Ecto neural progenitor cell (in vitro differentiated cells): ENCODE results near the gene PIP4K2C.
"Not testable (repeated sequence)": the region's sequence is repeated elsewhere in the genome, so short reads cannot be mapped to it uniquely, and the experiment has no call there.

Experiments
- DNase-seq: peaks from one replicate; pipeline ENCODE4 v3.0.0-alpha.2; 2018; ENCODE audit warnings: low spot score

The PIP4K2C gene

DNA sequence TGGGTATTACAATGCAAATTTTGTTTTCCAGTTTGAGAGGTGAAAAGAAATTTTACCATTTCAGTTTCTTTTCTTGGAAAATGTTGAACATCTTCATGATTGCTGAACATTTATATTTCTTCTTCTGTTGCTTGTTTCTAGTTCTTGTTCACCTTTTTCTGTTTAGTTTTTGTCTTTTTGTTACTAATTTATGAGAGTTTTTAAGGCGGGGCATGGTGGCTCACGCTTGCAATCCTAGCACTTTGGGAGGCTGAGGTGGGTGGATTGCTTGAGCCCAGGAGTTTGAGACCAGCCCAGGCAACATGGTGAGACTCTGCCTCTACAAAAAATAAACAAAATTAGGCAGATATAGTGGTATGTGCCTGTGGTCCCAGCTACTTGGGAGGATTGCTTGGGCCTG lies 30.5 kb upstream of the PIP4K2C start:
- no peak for DNase-seq

DNA sequence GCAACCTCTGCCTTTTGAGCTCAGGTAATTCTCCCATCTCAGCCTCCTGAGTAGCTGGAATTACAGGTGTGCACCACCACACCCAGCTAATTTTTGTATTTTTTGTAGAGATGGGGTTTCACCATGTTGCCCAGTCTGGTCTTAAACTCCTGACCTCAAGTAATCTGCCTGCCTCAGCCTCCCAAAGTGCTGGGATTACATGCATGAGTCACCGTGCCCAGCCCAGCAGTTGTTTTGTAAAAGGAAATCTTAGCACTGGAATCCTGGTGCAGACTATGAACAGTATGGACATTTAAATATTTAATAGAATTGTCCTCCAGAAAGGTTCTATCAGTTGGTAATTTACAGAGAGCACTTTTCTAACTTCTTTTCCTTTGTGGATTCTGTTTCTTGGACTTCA lies 29.9 kb upstream of the PIP4K2C start:
- not testable (repeated sequence) for DNase-seq

DNA sequence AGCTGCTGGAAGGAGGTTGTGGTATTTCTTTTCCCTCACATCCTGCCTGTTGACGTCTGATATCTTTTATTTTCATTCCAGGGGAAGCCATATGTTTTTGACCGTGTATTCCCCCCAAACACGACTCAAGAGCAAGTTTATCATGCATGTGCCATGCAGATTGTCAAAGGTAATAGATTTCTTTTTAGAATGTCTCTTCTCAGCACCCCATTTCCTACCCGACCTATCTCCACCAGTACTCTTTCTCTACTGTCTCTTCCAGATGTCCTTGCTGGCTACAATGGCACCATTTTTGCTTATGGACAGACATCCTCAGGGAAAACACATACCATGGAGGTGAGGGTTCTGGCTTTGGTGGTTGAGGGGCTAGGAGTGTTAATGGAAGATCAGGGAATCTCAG lies 27.6 kb upstream of the PIP4K2C start:
- no peak for DNase-seq

DNA sequence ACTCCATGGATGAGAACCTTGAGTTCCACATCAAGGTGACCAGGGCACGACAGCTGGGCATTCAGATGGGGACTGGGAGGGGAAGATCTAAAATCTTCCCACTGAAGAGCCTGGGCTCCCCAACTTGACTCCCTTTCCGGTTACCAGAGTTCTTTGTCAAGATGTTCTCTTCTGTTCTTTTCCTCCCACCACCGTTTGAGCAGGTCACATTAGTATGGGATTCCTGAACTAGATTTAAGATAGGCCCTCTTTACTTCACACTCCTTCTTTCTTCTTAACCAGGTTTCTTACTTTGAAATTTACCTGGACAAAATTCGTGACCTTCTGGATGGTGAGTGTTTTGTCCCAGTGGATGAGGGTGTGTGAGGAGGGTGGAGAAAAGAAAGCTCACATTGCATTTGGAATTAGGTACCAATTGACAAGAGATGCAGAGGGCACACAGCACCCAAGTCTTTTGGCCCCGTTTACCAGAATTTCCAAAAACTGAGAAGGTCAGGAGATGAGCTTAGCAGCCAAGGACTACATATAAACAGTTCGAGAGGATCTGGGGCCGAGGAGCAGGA lies 26.7 kb upstream of the PIP4K2C start:
- DNase-seq, result no peak

DNA sequence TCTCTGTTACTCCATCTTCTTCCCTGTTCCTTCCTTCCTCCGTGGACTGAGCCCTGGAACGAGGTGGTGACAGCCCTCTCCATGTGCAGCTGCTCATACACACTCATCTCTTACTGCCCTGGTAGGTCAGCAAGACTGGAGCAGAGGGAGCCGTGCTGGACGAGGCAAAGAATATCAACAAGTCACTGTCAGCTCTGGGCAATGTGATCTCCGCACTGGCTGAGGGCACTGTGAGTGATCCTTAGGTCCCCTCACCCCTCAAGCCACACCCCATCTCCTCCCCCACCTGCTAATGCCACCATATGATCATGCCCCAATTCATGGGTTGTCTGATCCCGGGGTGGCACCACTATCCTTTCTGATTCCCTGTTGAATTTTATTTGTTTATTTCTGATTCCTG lies 22.2 kb upstream of the PIP4K2C start:
- no peak for DNase-seq

DNA sequence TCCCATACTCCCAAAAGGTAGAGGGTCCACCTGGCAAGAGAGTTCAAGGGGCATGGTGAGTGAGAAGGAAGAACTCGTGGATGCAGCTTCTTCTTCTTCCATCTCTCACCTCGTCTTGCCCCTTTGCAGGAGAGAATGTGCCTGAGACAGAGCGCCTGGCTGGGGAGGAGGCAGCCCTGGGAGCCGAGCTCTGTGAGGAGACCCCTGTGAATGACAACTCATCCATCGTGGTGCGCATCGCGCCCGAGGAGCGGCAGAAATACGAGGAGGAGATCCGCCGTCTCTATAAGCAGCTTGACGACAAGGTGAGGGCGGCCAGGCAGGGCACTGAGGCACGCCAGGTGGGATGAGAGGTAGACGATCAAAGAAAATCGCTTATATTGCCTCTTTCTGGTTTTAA lies 21.1 kb upstream of the PIP4K2C start:
- no peak for DNase-seq

DNA sequence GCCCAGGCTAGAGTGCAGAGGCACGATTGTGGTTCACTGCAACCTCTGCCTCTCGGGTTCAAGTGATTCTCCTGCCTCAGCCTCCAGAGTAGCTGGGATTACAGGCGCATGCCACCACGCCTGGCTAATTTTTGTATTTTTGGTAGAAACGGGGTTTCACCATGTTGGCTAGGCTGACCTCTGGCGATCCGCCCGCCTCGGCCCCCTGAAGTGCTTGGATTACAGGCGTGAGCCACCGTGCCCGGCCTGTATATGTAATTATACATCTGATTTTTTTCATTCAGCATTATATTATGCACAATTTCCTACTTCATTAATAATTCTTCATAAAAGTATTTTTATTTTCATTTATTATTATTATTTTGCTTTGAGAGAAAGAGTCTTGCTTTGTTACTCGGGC lies 20.6 kb upstream of the PIP4K2C start:
- not testable (repeated sequence) for DNase-seq

DNA sequence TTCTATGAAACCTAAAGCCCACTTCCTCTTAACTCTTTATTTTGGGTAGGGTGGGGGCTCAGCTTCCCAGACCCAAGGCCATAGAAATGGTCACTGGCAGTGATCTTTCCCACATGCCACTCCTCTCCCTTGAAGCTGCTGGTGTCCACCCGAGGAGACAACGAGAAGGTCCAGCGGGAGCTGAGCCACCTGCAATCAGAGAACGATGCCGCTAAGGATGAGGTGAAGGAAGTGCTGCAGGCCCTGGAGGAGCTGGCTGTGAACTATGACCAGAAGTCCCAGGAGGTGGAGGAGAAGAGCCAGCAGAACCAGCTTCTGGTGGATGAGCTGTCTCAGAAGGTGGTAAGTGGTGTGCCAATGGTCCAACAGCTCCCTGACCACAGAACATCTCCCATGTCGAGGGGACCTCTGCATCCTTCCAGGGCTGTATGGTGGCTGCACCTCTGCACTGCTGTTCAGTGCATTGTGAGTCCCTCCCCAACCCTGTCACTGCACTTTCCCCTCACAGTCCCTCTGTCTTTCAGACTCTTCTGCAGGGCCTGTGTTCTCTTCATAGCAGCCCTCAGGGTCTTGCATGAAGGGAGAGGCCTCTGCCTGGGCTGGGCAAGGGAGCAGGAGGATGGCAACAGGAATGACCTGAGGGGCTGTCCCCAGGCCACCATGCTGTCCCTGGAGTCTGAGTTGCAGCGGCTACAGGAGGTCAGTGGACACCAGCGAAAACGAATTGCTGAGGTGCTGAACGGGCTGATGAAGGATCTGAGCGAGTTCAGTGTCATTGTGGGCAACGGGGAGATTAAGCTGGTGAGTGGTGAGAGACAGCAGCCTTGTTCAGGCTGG lies 18.8 kb upstream of the PIP4K2C start:
- no peak for DNase-seq

DNA sequence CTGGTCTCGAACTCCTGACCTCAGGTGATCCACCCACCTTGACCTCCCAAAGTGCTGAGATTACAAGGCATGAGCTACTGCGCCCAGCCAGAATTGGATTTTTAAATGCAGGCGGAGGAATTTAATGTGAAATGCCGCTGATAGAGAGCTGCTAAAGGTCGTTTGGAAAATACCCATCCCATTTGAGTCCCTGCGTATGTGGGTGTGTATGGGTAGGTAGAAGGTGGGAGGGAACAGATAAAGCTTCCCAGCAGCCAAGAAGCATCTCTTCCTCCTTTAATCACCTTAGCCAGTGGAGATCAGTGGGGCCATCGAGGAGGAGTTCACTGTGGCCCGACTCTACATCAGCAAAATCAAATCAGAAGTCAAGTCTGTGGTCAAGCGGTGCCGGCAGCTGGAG lies 16.2 kb upstream of the PIP4K2C start:
- DNase-seq, result no peak

DNA sequence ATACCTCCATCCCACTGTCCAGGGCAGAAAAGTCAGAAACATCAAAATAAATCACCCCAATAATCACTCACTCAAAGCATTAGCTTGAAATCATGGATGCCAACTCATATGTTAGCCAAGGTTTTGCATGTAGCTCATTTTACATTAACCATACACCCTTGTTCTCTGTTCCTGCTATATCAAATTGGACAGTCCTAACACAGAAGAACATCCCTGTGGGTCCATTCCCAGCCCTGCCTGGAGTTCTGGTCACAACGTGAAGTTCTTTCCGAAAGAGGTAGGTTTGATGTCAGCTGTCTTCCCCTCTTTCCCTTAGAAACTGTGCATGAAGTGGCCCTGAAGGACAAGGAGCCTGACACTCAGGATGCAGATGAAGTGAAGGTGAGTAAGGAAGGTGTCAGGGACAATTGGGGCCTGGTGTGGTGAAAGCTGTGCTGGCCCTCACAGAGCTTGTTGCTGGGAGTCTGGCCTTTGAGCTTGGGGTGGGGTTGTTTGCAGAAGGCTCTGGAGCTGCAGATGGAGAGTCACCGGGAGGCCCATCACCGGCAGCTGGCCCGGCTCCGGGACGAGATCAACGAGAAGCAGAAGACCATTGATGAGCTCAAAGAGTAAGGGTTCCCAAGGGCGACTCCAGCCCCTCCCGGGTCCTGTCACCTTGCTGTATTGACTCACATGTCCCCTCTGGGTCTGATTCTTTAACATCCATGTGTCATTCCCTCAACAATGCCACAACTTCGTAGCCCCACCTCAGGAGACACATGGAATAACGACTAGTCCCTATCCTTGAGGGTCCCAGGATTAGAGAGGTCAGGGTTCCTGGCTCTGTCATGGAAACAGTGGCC lies 15.0 kb upstream of the PIP4K2C start:
- DNase-seq, result no peak

DNA sequence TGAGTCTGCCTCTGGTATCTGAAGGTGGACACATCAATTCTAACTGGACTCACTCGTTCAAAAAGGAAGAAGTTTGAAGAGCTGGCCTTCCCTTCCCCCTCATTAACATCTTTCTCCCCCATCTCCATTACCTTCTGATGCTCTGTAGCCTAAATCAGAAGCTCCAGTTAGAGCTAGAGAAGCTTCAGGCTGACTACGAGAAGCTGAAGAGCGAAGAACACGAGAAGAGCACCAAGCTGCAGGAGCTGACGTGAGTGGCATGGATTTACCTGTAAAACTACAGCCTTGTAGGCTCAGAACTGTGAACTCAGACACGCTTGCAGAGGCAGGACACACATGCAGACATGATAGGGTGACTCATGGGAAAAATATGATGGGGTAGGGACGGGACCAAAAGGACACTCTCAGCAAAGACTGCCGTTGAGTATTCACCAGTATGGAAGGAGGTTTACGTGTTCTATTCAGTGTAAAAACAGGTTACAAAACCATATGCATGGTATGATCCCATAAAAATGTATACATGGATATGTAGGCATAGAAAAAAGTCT lies 14.3 kb upstream of the PIP4K2C start:
- DNase-seq, result no peak

DNA sequence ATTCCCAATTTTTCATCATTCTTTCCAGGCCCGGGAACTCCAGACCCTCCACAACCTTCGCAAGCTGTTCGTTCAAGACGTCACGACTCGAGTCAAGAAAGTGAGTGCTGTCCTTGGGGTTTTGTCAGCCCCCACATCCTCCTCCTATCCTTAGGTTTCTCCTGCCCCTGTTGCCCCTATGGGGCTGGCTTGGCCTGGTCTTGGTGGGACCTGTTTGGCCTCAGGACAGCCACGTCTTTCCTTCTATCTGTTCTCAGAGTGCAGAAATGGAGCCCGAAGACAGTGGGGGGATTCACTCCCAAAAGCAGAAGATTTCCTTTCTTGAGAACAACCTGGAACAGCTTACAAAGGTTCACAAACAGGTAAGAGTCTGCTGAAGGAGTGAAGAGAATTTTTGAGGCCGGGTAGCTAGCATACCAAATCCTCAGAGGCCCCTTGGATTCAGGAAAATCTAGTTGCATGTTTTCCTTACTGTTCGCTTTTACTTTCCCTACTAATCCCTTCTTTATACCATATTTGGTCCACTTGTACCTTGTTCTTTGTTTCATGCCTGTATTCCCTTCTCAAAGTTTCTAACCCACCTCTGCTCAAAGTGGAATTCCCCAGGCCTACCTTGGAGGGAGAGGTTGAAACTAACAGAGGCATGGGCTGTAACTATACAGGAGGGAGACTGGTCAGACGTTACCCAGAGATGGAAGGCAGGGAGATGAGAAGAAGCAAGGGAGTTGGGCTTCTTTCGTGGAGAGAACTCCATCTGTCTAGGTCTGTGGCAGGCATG lies 12.8 kb upstream of the PIP4K2C start:
- DNase-seq, result no peak

DNA sequence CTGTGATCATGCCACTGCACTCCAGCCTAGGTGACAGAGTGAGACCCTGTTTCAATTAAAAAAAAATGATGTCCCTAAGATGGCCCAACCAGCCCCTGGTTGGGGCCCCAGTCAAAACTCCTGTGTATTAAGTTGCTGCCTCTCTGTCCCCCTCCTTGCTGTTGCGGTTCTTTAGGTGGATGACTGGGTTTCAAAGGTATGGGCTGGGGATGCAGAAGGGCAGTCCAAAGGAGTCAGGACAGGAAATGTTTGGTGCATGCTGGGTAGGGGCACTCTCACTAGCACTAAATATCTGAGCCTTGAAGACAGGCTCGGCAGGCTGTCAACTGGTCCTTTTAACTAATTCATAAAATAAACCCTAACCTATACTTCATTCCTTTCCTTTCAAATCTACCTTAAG lies 12.0 kb upstream of the PIP4K2C start:
- DNase-seq, result no peak

DNA sequence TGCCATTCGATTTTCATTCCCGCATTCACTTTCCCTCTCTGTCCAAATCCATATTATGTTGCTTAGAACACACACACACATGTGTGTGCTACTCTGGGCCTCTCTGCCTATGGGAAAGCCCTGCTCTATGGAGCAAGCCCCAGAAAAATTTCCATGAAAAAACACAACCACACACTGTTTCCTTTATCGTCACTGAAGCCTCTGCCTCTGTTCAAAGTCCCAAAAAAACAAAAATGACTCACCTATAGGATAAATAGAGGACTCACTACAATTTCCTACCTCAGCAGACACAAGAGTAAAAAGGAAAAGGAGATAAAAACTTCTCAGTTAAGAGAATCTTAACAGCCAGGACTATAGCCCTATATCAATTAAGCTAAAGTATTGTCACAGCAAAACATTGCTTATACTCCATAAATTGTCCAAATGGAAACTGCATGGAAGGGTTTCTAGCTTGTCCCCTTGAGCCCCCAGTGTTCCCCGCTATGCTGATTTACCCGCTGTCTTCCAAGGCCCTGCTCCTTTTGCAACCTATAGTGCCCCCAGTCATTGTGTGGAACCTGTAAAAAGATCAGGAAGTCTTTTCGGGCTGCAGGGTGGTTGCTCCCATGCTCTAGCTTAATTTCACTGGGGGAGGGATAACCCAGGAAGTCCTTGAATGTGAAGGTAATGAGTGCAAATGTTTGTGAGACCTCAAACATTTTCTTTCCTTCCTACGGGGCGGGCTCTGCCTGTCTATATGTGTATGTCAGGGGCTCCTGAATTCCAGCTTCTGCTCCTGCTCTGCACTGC lies 11.1 kb upstream of the PIP4K2C start:
- DNase-seq, result no peak

DNA sequence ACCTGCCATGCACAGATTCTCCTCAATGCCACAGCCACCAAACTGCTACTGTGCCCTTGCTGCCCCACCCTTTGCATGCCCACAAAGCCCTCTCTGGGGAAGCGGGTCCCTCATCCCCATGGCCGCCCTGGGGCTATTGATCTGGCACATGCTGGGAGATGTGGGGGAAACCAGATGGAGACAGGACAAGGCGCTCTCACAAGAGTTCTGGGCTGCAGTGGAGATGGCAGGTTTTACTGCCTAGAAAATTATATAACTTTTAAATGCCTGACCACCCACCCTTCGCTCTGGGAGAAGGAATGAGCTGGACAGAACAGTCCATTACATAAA lies 10.6 kb upstream of the PIP4K2C start:
- no peak for DNase-seq

DNA sequence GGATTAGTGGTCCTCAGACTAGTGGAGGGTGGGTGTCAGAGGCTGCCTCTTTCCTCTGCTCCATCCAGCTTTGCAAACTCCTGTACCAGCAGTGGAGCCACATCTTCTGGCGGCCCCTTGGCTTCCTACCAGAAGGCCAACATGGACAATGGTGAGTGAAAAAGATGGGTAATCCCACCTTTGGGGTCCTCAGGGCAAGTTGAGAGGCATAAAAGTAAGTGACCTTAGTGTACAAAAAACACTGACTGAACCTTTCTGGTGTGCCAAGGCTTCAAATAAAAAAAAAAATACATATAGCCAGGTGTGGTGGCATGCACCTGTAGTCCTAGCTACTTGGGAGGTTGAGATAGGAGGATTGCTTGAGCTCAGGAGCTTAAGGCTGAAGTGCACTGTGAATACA lies 9.2 kb upstream of the PIP4K2C start:
- no peak for DNase-seq

DNA sequence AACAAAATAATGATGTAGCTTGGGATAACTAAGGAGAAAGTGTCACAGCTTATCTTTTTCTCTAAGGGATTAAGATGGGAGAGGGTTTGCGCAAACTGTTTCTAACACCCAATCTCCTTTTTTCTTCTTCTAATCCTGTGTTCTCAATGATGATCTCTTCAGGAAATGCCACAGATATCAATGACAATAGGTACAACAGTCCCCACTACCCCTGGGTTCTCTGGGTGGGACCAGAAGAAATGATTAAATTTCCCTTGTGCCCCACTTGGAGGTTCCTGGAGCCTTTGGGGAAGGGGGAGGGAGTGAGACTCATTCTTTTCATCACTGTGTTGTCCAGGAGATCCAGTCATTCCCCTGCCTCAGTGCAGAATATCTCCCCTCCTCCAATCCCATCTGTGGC lies 8.6 kb upstream of the PIP4K2C start:
- no peak for DNase-seq

DNA sequence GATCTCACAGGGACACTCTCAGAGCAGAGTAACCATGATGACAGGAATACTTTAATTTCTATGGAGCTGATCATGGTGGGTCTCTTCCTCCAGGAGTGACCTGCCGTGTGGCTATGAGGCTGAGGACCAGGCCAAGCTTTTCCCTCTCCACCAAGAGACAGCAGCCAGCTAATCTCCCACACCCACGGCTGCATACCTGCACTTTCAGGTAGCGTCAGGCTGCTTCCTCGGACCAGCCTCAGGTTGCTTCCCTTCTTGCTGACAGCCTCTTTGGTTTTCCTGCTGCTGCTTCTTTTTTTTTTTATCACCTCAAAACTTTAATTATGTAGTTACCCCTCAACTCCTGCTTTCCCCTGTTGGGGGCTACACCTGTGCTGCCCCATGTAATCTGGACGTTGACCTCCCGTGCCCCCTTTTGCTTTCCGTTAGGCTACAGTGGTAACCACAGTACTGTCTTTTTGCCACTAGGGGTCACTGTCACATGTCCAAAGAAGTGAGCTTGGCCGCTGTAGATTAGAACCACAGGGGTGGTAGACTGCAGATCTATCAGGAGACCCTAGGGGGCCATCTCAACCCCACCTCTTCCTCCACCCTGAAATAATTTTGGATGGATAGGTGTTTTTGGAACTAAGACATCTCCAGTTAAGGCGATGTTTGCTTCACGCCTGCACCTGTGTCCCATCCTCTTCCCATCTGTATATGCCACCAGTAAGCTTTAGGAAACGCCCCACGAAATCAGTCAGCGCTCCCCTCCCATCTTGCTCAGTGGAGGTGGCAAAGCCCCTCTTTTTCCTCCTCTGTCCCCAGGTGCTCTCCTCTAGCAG lies 7.8 kb upstream of the PIP4K2C start:
- DNase-seq, result peak; percentile 83

DNA sequence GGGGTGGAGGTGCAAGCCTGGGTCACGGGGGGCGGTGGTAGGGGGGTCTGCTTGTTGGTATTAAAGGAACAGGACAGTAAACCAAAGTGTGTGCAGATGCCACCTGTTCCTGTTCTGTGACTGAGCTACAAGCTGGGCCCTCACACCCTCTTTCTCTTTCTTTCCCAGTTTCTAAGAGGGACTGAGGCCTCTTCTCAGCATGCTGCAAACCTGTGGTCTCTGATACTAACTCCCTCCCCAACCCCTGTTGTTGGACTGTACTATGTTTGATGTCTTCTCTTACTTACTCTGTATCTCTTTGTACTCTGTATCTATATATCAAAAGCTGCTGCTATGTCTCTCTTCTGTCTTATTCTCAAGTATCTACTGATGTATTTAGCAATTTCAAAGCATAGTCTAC lies 6.9 kb upstream of the PIP4K2C start:
- no peak for DNase-seq

DNA sequence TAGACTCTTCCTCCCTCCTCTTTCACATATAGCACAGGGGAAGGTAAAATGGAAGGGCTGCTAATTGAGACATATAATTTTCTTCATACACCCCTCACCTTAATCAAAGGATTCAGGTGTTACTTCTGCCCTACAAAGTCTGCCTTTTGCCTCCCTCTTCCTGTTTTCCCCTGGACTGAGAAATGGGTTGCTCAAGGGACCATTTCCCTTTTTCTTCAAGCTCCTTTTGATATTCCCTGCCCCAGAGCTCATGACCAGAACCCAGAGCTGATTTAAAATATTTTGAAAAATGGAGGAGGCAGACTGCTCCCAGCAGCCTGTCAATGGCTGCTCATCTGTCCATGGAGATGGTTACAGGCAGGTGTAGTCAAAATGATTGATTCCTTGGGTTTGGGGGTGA lies 6.3 kb upstream of the PIP4K2C start:
- DNase-seq, result no peak
